HG02852 (cell line): ENCODE results near the gene NDUFA13.
"Not testable (repeated sequence)": the region's sequence is repeated elsewhere in the genome, so short reads cannot be mapped to it uniquely, and the experiment has no call there.

Experiments
- ATAC-seq: cut with Tn5 transposase; IDR thresholded peaks from one replicate; pipeline ENCODE4 v1.9.1; 2021; ENCODE audit warnings: mild to moderate bottlenecking, moderate library complexity; ENCODE audit not compliant: unreplicated experiment

Gene NDUFA13

DNA sequence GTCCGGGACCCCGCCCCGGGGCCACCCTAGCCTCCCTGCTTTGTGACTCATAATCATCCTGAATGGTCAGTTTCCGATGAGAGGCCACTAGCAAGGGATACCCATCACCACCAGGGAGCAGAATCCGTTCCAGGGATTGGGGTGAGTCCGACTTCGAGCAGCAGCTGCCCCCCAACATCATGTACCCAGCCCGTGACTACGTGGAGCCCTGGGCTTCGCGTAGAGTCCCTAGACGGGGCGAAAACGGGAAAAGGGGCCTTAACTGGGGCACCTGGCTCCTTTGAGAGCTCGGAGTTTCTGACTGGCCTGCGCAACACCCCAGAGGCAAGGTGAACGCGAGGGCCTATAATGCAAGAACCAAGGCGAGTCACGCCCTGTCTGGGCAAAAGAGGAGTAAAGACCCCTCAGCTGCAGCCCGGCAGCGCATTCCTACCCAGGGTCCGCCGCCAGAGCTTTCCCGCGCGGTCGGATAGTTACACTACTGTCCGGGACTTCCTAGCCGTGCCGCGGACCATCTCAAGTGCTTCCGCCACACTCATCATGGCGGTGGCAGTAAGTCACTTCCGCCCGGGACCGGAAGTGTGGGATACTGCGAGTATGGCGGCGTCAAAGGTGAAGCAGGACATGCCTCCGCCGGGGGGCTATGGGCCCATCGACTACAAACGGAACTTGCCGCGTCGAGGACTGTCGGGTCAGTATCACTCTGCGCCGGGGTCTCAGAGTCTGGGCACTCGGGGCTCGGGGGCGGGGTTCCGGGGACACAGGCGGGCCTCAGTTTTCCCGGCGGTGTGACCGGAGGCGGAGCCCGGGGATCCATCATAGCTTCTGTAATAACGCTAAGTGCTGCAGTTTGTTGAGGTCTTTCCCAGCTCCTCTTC, at the start of gene NDUFA13:
NDUFA13 (plus strand) TSS at position 584 of the 878 bp plus-strand sequence; CDS start at position 598, 14 bp downstream.
- peak; percentile 89 for ATAC-seq

DNA sequence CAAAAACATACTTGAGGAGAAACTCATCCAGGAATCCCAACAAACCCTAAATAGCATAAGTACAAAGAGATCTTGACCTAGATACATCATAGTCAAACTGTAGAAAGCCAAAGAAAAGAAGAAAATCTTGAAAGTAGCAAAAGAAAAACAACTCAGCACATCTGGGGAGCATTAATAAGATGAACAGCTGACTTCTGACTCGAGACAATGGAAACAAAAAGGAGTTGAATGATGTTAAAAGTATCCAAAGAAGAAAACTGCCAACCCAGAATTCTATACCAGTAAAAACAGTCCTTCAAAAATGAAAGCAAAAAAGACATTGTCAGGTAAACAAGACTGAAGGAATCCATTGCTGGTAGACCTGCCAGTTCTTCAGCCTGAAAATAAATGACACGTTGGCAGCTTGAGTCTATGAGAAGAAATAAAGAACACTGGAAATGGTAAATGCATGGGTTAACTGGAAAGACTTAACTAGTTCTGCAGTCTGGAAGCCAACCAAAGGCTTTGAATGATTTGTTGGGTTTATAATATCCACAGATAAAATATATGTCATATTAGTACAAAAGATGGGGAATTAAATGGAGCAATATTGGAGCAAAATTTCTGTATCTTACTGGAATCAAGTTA, 47.5 kb upstream of the NDUFA13 start:
- no peak for ATAC-seq

DNA sequence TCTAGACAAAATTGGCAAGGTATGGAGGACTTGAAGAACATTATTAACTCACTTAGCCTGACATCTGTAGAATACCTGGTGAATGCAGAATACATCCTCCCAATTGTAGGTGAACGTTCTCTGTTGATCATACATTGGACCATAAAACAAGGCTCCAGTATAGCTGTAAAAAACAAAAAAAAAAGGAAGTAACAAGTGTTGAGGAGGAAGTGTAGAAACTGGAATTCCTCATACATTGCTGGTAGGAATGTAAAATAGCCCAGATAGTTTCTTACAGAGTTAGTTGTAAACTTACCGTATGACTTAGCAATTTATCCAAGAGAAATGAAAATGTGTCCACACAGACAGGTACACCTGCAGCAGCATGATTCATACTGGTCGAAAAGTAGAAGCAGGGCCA, 45.4 kb upstream of the NDUFA13 start:
- ATAC-seq = no peak

DNA sequence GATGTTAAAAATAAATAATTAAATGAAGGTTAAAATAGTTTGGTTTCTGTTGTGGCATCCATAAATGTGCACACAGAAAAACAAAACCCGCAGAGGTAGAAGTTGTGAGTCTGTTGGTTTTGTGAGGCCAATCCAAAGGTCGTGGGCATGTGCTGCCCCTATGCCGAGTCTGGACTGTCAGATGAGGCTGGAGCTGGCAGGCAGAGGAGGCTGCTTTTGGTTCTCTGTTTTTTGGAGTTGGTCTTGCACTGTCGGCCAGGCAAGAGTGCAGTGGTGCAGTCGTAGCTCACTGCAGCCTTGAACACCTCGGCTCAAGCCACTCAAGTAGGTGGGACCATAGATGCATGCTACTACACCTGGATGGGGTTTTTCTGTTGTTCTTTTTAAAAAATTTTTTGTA, 44.3 kb upstream of the NDUFA13 start:
- ATAC-seq = no peak

DNA sequence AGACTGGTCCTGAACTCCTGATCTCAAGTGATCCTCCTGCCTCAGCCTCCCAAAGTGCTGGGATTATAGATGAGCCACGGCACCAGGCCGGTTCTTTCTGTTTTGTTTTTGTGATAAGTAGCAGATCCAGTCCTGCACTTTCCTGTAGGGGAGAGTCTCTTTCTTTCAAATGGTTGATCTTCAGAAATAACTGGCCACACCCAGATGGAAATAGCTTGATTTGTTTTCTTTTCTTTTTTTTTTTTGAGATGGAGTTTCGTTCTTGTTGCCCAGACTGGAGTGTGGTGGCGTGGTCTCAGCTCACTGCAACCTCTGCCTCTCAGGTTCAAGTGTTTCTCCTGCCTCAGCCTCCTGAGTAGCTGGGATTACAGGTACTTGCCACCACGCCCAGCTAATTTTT, 43.9 kb upstream of the NDUFA13 start:
- ATAC-seq = not testable (repeated sequence)

DNA sequence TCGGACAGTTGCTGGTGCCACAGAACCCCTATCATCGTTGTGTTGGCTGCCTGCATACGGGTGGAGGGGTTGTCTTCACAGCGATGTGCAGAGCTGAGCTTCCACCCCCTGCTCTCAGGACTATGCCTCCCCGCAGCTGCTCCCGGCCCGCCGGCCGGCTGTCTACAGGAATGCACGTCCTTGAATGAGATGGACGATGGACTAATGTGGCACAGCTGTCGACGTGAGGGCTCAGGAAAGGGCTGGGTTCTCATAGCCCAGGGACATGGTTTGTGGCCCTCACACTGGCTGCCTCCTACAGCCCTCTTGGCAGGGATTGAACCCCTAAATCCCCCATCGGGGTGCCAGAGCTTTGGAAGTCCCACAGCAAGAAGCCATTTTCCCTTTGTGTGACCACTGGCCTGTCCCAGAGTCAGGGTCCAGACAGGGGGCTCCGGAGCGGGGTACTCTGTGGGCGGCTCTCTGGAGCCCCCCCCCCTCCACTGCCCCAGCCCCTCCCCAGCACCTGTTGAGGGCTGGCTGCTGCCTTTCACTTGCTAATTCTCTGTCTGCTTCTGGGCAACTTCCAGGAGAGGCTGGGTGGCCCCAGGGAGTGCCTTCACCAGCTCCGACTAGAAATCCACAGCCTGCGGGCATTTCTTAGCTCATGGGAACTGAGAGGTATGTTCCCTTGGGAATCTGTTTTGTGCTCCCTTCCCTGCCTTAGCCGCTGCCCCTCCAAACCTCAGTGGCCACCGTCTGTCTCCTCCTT, 40.8 kb upstream of the NDUFA13 start:
- no peak for ATAC-seq

DNA sequence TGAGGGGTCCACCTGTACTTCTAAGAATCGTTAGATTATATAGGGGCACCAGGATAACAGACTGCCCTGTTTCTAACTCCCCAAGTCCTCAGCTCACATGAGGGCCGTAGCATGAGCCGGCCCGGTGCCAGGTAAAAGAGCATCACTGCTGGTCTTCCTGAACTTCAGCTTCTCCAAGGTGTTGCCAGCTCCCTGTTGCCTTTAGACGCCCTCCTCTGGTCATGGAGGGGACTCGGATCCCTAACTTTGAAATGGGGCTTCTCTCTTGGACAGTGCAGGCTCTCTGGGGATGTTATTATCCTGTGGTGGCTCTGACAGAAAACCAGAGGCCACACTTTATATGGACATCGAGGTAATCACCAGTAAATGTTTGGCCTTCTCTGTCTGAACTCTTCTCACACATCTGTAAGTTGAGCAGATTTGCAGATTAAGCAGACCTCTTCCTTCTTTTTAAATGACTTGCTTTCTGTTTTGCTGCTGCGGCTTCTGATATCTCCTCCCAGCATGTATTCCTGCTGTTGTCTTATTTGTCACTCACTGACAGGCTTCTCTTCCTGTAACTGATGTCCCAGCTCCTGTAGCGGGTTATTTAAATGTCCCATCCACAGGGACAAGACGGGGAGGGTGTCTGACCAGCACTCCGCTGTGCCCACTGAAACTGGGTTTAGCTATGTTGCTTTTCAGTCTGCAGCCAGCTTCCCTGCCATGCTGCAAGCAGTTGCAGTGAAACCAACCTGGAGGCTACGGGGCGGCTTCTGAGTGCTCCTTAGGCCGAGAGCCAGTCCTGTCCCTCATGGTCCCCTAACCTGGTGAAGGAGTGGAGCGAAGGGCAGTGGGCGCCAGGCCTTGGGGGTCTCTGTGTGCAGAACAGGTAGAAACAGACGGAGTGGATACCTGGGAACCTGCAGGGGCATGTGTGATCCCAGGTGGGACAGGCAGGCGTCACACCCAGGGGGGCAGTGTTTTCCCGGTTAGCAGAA, 39.9 kb upstream of the NDUFA13 start:
- ATAC-seq = no peak

DNA sequence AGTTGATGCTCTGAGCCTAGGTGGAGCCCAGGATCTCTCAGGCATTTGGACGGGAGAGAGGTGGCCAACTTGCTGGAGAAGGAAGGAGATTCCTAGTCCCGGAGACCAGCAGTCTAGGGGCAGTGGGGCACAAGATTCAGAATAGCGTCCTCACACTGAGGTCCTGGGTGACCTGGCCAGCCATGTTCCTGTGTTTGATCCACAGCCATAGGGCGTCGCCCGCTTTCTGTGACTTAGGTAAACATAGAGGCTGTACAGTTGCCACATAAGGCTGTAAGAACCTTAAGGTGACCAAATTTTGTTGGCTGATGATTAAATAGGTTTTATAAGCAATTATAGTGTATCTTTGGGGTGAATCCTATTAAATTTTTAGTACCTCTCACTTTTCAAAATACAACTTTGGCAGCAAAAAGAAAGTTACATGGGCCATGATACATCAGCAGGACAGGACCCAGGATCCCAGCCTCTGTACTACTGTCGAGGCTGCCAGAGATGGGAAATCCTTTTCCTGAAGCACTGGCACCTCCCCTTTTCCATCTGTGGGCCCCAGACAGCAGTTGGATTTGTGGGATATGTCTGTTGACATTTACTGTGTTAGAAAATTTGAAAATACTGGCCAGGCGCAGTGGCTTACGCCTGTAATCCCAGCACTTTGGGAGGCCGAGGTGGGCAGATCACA, 38.2 kb upstream of the NDUFA13 start:
- ATAC-seq = no peak

DNA sequence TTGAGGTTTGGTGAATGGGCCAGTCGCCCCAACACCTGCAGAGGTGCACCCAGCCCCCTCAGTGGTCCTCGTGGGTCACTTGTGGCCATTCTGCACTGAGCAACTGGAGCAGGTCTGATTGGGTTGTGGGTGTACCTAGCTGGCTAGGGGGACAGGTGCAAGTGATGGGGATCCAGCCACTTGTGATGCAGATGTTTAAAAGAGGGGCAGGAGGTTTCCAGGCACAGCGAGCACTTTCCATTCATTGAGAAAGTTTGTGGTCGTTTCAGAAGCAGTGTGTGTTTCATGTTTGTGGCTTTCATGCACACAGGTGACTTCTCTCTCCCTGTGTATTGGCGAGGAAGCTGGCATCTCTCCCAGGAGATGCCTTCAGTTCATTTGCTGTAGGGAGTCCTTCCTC, 35.3 kb upstream of the NDUFA13 start:
- ATAC-seq = no peak

DNA sequence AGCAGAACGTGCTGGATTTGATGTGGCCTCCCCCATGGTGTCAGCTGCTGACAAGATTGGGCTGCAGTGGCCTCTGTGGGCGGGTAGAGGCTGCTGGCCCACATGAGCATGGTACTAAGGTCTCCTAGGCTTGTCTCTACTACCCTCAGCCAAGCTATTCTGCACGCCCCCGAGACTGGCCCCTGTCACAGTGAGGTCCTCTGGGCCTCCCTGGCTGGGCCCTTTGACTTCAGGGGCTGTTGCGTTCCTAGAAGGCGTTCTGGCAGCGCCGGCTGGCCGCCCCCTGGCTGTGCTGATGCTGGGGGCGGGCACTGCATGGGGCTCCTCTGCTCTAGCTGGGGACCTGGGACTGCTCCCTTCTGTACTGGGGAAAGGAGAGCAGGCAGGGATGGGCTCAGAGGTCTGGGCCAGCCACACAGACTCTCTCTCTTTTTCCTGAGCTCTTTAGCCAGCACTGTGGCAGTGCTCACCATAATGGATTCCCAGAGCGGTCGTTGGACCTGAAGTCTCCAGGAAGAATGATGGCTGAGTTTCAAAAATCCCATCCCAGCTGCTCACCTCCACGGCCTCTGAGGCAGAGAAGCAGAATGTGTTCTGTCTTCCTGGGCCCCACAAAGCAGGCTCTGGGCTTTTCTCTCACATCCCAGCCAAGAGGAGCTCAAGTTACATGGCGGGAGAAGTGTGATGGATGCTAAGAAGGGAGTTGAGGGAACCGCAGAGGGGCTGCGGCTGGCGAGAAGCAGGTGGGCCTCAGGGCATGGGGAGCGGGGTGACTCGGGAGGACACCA, 33.0 kb upstream of the NDUFA13 start:
- ATAC-seq = no peak

DNA sequence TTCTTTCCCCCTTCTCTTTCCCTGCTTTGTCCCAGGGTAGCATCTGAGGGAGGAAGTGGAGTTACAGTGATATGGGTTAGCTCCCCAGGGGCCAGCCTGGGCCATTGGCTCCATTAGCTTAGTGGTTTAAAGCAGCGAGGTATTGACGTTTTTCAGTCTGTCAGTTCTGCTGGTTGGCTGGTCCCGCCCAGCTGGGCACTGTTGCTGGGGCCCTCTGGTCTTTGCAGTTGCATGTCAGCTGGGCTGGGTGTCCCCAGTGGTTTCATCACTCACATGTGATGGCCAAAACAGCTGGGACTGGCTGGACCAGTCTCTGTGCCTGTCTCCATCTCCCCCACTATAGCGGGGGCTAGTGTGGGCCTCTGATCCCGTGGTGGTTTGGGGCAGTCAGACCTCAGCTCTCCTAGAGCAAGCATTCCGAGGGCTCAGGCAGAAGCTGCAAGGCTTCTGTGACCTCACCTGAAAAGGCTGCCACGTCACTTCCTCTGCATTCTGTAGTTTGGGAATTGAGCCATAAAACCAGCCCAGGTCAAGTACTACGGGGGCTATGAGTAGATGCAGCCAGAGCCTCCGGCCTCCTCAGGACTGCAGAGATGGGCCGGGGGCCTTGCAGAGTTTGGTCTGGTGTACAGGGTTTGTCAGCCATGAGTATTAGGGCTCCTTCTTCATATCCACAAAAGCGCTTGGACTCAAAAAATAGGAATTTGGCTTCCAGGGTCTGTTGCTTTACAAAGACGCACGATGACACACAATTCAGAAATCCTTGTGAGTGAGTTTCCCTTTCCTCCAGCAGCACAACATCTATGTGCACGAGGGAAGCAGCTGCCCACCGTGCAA, 30.6 kb upstream of the NDUFA13 start:
- ATAC-seq = no peak

DNA sequence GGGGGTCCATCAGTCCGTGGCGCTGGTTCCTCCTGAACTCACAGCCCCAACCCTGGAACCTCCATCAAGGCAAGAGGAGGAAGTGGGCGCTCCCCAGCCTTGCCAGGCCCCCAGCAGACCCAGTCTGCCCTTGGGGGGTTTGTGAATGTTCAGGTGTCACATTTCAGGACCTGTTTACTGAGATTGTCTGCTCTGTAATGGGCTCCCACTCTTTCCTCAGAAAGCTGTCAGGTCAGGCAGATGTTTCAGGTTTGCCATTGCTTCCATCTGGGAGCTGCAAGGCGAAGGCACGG, 30.1 kb upstream of the NDUFA13 start:
- no peak for ATAC-seq

DNA sequence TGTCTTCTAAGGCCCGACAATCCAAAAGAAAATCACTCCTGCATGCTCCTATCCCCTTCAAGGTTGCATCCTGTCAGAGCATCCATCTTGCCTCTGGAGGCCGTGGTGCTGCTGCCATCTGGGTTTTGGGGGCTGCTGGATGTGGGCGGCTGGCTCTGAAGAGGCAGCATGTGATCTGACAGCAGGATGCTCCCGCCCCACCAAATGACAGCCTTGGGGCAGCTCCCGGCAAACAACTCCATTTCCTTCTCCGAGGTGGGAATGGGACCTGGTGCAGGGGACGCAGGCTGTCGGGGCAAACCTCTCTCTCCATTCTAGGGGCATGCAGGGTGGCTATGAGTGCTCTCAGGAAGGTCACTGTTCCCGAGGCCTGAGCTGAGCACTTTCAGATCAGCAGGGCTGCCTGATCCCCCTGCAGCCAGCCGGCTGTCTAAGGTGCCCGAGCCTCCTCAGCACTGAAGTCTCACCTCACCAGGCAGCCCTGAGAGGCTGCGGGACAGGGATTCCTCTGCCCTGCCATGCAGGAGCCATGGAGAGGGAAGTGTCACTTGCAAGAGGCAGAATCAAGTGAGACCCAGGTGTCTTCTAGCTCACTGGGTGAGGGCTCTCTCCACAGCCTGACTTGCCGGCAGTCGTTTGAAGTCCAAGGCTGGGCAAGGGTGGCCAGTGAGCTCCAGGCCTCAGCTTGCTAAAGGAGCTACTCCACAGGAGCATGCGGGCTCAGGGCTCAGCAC, 29.5 kb upstream of the NDUFA13 start:
- ATAC-seq = no peak

DNA sequence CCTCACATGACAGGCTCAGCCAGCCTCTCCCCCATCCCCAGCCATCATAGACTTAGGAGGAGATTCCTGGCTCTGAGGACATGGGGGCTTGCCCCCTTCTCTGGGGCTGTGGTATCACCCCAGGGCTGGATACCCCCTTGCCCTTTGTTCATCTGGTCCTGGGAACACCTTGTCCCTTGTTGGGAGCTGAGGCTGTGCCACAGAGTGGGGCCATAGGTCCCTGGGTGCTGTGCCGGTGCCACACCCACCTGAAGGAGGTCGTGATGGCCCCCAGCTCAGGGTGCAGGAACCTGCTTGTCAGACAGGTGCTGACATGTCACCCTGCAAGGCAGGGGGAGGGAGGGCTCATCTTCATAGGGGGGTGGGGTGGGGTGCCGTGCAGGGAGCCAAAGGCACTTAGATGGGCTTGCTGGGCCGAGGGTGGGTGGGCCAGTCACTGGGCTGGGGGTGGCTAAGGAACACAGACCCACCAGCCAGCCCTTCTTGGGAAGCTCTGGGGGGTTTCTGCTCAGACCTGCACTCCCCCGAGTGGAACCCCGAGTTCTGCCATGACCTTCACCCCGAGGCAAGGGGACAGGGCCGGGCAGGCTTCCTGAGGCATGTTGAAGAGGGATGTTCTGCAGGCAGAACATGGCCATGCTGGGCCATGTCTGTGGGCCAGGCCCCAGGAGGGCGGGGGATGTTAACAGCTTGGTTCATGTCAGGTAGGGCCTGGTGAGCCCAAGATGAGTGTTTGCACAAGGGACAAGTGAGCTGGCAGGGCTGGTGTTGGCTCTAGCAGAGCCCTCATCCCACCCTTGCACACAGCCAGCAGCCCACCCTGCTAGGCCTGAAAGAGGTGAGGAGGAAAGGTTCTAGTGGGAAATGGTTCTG, 28.7 kb upstream of the NDUFA13 start:
- ATAC-seq = no peak

DNA sequence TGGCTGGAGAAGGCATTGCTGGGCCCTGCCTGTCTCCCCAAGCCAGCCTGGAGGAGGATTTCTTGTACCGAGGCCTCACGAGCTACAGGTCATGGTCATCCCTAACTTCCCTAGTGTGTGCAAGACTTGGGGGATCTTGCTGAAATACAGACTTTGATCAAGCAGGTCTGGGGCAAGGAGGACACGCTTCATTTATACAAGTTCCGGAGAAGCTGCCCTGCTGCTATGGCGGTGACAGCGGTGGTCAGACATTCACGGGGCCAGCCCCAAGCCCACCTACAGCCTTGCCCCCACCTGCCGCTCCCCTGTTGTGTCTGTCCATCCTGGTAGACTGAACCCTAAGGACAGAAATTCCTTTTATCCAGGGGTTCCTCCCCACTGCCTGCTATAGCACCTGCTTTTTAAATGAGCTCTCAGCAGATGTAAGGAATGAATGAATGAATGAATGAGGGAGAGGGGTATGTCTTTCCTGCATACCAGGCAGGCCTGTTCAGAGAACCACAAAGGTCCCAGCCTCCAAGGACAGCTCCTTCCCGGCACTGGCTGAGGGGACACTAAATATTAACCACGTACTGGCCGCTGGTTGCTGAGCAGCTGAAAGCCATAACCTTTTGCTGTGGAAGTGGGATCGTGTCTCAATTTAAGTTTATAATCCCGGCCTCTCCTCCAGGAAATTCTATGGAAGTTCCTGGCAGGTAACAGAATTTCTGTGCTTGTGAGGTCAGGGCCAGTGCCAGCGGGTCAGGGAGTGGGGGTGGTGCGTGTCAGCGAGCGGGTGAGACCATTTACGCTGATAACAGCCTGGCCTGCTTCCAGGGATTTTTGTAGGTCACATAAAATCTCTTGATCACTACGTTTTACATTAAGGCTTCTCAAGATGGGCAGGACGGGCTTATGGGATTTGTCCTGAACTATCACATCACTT, 27.8 kb upstream of the NDUFA13 start:
- no peak for ATAC-seq
